ENCODE measurements around the gene METTL24. TPM values are rescaled to one million over a fixed set of nuclear protein-coding genes. Genes with fewer than 3 reads are reported as not detected.

Gene METTL24
- total RNA-seq, 2 donors from 2014 or later: 0.96 to 3.0 TPM

DNA sequence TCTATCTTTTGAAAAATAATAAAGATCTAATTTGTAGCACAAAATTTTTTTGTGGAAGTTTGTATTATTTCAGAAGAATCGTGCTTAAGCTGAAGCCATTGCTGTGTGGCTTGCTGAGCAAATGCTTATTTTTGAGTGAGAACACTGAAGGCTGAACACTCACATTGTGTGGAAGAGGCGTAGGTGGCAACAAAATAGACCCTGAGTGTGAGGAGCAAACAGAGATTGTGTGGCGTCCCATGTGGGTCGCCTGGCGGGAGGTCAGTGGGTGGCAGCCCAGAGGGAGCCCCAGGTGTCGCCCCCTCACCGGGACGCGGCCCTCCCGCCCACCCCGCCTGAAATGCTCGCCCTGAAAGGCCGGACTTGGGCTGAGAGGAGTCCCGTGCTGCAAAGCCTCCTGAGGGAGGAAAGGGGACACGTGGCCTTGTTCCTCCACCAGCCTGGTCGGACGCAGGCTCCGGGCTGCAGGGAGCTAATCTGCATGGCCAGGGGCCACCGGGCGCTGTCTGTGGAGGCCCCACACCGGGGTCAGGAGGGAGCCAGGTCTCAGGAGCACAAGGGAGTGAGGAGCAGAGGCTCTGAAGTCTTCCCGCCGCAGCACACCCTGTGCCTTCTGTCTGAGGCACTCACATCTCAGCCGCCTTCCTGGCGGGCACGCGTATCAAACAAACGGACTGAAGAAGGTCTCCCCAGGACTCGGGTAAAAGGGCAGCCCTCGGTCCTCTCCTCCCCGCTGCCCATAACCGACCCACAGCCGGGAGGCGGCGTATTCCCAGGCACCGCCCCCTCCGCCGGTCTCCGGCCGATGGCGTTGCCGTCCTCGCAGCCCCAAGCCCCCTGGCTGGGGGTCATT is 41.3 kb upstream of the METTL24 start:
- 41% methylated on average over 43 of the region's 43 CpGs for WGBS
- intact Hi-C loops (cut with DNase I): loop anchor here (10.0 kb wide), 2 partner anchors 365 to 695 kb away; no protein-coding TSS in a partner anchor
- H3K27ac ChIP-seq: peak overlapping the region in 1 of 2 donors; percentile 27
- peak overlapping the region; percentile 21 to 26 for H3K4me3 ChIP-seq
- no peaks in the 10 kb centered on the region for H3K36me3 ChIP-seq
- no peak for DNase-seq (ENCODE audit: low spot score)
- TF ChIP-seq, protein P1, sequence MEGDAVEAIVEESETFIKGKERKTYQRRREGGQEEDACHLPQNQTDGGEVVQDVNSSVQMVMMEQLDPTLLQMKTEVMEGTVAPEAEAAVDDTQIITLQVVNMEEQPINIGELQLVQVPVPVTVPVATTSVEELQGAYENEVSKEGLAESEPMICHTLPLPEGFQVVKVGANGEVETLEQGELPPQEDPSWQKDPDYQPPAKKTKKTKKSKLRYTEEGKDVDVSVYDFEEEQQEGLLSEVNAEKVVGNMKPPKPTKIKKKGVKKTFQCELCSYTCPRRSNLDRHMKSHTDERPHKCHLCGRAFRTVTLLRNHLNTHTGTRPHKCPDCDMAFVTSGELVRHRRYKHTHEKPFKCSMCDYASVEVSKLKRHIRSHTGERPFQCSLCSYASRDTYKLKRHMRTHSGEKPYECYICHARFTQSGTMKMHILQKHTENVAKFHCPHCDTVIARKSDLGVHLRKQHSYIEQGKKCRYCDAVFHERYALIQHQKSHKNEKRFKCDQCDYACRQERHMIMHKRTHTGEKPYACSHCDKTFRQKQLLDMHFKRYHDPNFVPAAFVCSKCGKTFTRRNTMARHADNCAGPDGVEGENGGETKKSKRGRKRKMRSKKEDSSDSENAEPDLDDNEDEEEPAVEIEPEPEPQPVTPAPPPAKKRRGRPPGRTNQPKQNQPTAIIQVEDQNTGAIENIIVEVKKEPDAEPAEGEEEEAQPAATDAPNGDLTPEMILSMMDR (IDR thresholded peaks at IDR 0.05): no peak
- no peak for TF ChIP-seq POLR2AphosphoS5 (IDR thresholded peaks at IDR 0.05)
- TF ChIP-seq POLR2A (IDR thresholded peaks at IDR 0.05): no peak
- H3K9me3 ChIP-seq: no peaks in the 10 kb centered on the region
- no peaks in the 10 kb centered on the region for H3K27me3 ChIP-seq (replicated peaks; ENCODE audit: insufficient read depth)
- H3K4me1 ChIP-seq (replicated peaks): no peaks in the 10 kb centered on the region

DNA sequence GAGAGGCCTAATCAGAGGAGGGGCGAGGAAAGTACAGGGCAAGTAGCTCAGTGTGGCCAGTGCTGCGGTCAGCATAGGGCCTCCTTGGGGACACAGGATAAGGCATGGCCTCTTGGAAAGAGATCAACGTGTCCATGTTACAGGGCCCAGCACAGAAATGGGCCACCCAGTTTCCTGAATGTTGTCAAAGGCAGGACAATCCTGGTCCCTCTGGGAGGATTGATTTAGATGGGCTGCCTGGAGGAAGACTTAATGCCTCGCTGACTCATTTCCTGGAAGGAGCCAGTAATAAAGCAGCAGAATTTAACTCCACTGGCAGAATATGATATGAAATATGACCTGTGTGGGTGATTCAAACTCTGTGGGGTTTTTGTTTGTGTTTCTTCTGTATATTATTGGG is 40.6 kb upstream of the METTL24 start:
- 86% methylated on average over 4 of the region's 4 CpGs for WGBS
- no peak for DNase-seq (ENCODE audit: low spot score)
- H3K9me3 ChIP-seq: no peaks in the 10 kb centered on the region
- H3K4me1 ChIP-seq (replicated peaks): no peaks in the 10 kb centered on the region
- no peak for TF ChIP-seq POLR2A (IDR thresholded peaks at IDR 0.05)
- TF ChIP-seq, protein P1 (IDR thresholded peaks at IDR 0.05): no peak
- TF ChIP-seq POLR2AphosphoS5 (IDR thresholded peaks at IDR 0.05): no peak
- no peaks in the 10 kb centered on the region for H3K27me3 ChIP-seq (replicated peaks; ENCODE audit: insufficient read depth)
- H3K36me3 ChIP-seq: no peaks in the 10 kb centered on the region
- H3K27ac ChIP-seq: no peak overlapping the region
- intact Hi-C loops (cut with DNase I): loop anchor here (10.0 kb wide), 2 partner anchors 364 to 694 kb away; no protein-coding TSS in a partner anchor
- H3K4me3 ChIP-seq: no peak overlapping the region

DNA sequence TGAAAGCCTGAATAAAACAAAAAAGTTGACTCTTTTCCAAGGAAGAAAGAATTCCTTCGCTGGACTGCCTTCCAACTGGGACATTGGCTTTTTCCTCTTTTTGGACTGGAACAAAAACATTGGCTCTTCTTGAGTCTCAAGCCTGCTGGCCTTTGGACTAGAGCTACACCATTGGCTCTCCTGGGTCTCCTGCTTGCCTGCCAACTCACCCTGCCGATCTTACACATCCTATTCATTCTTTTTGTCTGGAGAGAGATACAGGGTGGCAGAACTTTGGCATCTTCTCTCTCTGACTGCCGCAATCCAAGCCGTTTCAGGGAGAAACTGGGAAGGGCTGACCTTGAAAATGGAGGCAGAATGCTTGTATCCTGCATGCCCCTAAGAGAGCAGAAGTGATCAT is 37.1 kb upstream of the METTL24 start:
- no peaks in the 10 kb centered on the region for H3K9me3 ChIP-seq
- DNase-seq (ENCODE audit: low spot score): no peak
- TF ChIP-seq, protein P1 (IDR thresholded peaks at IDR 0.05): no peak
- H3K4me3 ChIP-seq: no peak overlapping the region
- no peaks in the 10 kb centered on the region for H3K4me1 ChIP-seq (replicated peaks)
- no peaks in the 10 kb centered on the region for H3K27me3 ChIP-seq (replicated peaks; ENCODE audit: insufficient read depth)
- intact Hi-C loops (cut with DNase I): loop anchor here (10.0 kb wide), 2 partner anchors 360 to 690 kb away; no protein-coding TSS in a partner anchor
- WGBS: 55% methylated on average over 4 of the region's 4 CpGs
- H3K36me3 ChIP-seq: no peaks in the 10 kb centered on the region
- H3K27ac ChIP-seq: no peak overlapping the region

DNA sequence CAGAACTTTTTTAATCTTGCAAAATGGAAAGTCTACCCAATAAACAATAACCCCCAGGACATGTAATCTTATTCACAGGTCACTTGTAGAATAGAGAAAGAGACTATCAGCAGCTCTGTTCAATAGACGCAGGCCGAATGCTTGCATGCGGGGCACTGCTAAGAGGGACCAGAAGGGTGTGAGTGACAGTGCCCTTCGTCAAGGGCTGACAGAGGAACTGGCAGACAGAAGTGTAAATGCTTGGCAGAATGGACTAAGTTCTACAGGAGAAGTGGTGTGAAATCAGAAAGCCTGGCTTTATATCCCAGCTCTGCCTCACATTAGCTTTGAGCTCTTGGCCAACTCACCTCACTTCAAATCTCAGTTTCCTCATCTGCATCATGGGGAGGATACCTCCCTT is 36.3 kb upstream of the METTL24 start:
- WGBS: 100% methylated on average over 4 of the region's 4 CpGs
- intact Hi-C loops (cut with DNase I): loop anchor here (5.0 to 10.0 kb wide), 3 partner anchors 62 to 690 kb away; no protein-coding TSS in a partner anchor
- TF ChIP-seq POLR2A (IDR thresholded peaks at IDR 0.05) (no peak), POLR2AphosphoS5 (IDR thresholded peaks at IDR 0.05) (no peak)
- TF ChIP-seq, protein P1 (IDR thresholded peaks at IDR 0.05): no peak
- H3K4me3 ChIP-seq: no peak overlapping the region
- H3K36me3 ChIP-seq: no peaks in the 10 kb centered on the region
- no peak overlapping the region for H3K27ac ChIP-seq
- no peaks in the 10 kb centered on the region for H3K4me1 ChIP-seq (replicated peaks)
- DNase-seq (ENCODE audit: low spot score): no peak
- no peaks in the 10 kb centered on the region for H3K9me3 ChIP-seq
- no peaks in the 10 kb centered on the region for H3K27me3 ChIP-seq (replicated peaks; ENCODE audit: insufficient read depth)

Measured in prostate gland (tissue), 2 donors.